Body of pancreas (tissue), 4 donors: ENCODE results near the gene DCP1A. TPM values are rescaled to one million over a fixed set of nuclear protein-coding genes. Genes with fewer than 3 reads are reported as not detected.

Experiments used
- ATAC-seq: fragments of 150-250 bp; one replicate; pipeline ENCODE4 v1.9.1; 2016
- DNase-seq, 4 donors: peaks; one replicate each; pipeline ENCODE4 v3.0.0-alpha.2; 2019
- H3K27ac ChIP-seq, 4 donors: fragments of 200-600 bp; sonication (generic); 1 replicate in 3 of 4; 2 replicates in 1 of 4; pipeline versions ENCODE4 v1.5.1 to v1.6.1; 2016 to 2019; ENCODE audit warnings: mild to moderate bottlenecking in 1 of 4, mixed read lengths in 1 of 4, moderate library complexity in 1 of 4
- H3K27me3 ChIP-seq, 2 donors: fragments of 200-600 bp; sonication (generic); one replicate each; pipeline ENCODE4 v1.6.0; 2016; ENCODE audit warnings: mild to moderate bottlenecking in 1 of 2
- H3K36me3 ChIP-seq, 2 donors: fragments of 200-600 bp; sonication (generic); replicated peaks in 1 of 2; 2 replicates each; pipeline ENCODE4 v1.5.1; 2016; ENCODE audit warnings: low read depth in 2 of 2; ENCODE audit not compliant: insufficient read depth in 1 of 2
- H3K4me1 ChIP-seq: fragments of 200-600 bp; sonication (generic); one replicate; pipeline ENCODE4 v1.6.0; 2016
- H3K4me3 ChIP-seq, 2 donors: fragments of 200-600 bp; sonication (generic); 1 replicate in 1 of 2; 2 replicates in 1 of 2; pipeline ENCODE4 v1.5.1; 2016 to 2019
- H3K9me3 ChIP-seq, 3 donors: fragments of 200-600 bp; sonication (generic); 1 replicate in 2 of 3; 2 replicates in 1 of 3; pipeline ENCODE4 v1.5.1; 2016
- POLR2A ChIP-seq, 3 donors: fragments of 450-650 bp; IDR thresholded peaks; one replicate each; pipeline ENCODE4 v1.6.1; 2016; ENCODE audit warnings: antibody characterized with exemption in 3 of 3, mild to moderate bottlenecking in 2 of 3
- WGBS, 2 donors: methylation state at CpG; one replicate each; pipeline ENCODE4 v1.1.5; 2017; 5-methylcytosine and 5-hydroxymethylcytosine counted together
- intact Hi-C: fragments of 100-400 bp; cut with DNase I; formaldehyde crosslinking; loops from one replicate; pipeline ENCODE4 v1.15.1; 2023
- total RNA-seq, 2 donors: library from RNA; depleted of rRNA; stranded (reverse); fragments of >200 nt; gene quantifications; one replicate each; pipeline ENCODE4 v1.1.0, GENCODE V29; 2016
- TF ChIP-seq, protein P1 (sequence below), 7 experiments: fragments of 450-650 bp in 4 of 7; fragments of 200-600 bp in 3 of 7; sonication (generic) in 3 of 7; IDR thresholded peaks; one replicate each; pipeline ENCODE4 v1.5.1; 2016 to 2019; ENCODE audit warnings: antibody characterized with exemption in 7 of 7

Gene DCP1A
- total RNA-seq, 2 donors from 2014 or later: 11.9 to 21.8 TPM

DNA sequence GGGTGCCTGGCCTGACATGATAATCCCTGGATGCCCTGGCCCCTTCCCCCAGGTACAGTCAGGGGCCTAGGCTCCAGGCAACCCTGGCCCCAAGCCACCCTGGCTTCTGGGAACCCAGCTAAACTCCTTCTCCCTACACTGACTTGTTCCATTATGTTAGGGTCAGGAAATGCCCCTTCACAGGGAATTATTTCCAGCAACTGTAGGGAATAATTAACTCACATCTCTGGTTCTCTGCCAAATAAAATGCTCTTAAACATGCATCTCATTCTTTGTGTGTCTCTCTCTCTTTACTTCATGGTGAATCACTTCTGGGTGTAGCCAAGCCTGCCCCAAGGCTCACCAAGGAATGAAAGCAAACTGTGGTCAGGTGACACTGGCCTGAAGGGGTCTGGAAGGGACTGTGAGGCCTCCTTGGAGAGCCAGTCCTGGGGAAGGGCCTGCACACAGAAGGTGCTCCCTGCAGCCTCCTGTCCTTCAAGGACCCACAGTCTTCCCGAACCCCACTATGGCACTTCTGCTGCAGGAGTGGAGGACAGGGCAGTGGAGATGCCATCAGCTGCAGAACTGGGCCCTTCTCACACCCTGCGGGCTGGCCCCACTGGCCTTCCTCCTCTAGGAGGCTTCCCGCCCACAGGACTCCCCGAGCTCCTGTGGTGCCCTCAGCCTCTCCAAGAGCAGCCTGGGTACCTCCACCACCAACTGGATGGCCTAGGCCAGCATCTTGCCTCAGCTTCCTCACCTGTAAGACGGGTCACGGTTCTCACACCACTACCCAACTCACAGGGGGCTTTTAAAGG, 109.1 kb downstream of the DCP1A start:
- DNase-seq (peak in 3 of 4 donors; percentile 62 to 64 (median 64)), ATAC-seq (peak; percentile 68)
- Histone ChIP-seq H3K4me3 (no peak overlapping the region), H3K27me3 (no peaks in the 10 kb centered on the region), H3K36me3 (peaks cover 5 to 13% of the 10 kb centered on the region in 2 donors), H3K9me3 (no peaks in the 10 kb centered on the region), H3K4me1 (peaks cover 71% of the 10 kb centered on the region), H3K27ac (peak overlapping the region; percentile 30 to 79 (median 65))
- intact Hi-C loops: no loop called here
- WGBS, 2 donors: 67 to 72% methylated on average over 6 of the region's 6 CpGs
- TF ChIP-seq POLR2A (IDR thresholded peaks at IDR 0.05): no peak
- TF ChIP-seq, protein P1, sequence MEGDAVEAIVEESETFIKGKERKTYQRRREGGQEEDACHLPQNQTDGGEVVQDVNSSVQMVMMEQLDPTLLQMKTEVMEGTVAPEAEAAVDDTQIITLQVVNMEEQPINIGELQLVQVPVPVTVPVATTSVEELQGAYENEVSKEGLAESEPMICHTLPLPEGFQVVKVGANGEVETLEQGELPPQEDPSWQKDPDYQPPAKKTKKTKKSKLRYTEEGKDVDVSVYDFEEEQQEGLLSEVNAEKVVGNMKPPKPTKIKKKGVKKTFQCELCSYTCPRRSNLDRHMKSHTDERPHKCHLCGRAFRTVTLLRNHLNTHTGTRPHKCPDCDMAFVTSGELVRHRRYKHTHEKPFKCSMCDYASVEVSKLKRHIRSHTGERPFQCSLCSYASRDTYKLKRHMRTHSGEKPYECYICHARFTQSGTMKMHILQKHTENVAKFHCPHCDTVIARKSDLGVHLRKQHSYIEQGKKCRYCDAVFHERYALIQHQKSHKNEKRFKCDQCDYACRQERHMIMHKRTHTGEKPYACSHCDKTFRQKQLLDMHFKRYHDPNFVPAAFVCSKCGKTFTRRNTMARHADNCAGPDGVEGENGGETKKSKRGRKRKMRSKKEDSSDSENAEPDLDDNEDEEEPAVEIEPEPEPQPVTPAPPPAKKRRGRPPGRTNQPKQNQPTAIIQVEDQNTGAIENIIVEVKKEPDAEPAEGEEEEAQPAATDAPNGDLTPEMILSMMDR (IDR thresholded peaks at IDR 0.05): no peak

DNA sequence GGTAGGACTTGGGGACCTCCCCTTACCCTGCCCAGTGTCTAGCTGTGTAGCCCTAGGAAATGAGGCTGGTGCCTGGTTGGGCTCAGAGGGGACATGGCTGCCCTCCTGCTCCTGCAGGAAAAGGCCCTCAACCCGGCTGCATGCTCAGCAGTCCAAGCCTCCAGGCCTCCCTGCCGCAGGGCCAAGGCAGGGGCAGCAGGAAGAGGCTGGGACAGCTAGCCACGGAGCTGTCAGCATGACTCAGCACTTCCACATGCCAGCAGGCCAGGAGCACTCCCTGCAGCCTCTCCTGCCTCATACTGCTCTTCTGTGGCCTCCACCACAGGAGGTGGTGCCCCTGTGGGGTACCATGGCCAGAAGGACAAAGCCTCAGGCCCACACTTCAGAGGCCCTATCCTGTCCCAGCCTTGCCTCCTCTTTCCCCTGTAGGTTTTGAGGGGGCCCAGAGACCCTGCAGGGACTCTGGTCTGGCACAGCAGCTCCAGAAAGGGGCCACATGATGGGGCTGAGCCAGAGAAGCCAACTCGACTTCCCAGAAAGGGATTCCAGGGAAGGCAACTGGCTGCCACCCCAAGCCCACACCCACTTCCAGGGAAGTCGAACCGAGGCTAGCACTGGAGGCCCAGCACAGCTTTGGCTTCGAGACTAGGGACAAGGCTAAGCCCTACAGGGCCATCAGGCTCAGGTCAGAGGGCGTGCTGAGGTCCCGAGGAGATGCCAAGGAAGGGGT, 111.1 kb downstream of the DCP1A start:
- peak; percentile 60 to 82 (median 75) for DNase-seq
- H3K4me1 ChIP-seq: peaks cover 51% of the 10 kb centered on the region
- WGBS, 2 donors: 62 to 93% methylated on average over 2 to 9 of the region's 9 CpGs
- H3K9me3 ChIP-seq: no peaks in the 10 kb centered on the region
- H3K27ac ChIP-seq: peak overlapping the region; percentile 18 to 78 (median 32)
- no peak overlapping the region for H3K4me3 ChIP-seq
- peak; percentile 74 for ATAC-seq
- intact Hi-C loops: no loop called here
- TF ChIP-seq POLR2A (IDR thresholded peaks at IDR 0.05): no peak
- TF ChIP-seq, protein P1 (IDR thresholded peaks at IDR 0.05): no peak
- no peaks in the 10 kb centered on the region for H3K27me3 ChIP-seq
- peaks cover 5 to 22% of the 10 kb centered on the region in 2 donors for H3K36me3 ChIP-seq

DNA sequence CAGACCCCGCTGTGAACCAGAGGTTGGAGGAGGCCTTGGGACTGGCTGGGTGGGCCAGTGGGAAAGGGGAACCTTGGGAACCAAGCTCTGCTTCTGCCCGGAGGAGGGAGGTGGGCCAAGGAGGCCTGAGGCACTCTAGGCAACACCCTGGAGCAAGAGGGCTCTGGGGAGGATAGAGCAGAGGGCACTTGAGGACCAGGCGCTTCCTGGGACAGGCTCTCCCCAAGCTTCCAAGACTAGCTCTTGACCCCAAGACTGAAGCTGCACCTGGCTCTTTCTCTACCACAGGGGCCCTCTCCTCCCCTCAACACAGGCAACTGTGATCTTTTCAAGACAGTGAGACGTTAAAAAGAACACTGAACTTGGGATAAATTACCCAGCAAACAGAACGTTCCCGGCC, 111.8 kb downstream of the DCP1A start:
- peak overlapping the region in 1 of 4 donors; percentile 29 for H3K27ac ChIP-seq
- 67 to 86% methylated on average over 5 to 6 of the region's 6 CpGs for WGBS, 2 donors
- H3K27me3 ChIP-seq: no peaks in the 10 kb centered on the region
- intact Hi-C loops: no loop called here
- no peaks in the 10 kb centered on the region for H3K9me3 ChIP-seq
- peaks cover 44% of the 10 kb centered on the region for H3K4me1 ChIP-seq
- peaks cover 2 to 25% of the 10 kb centered on the region in 2 donors for H3K36me3 ChIP-seq
- ATAC-seq: no peak
- H3K4me3 ChIP-seq: no peak overlapping the region
- no peak for DNase-seq
- TF ChIP-seq, protein P1 (IDR thresholded peaks at IDR 0.05): no peak
- TF ChIP-seq POLR2A (IDR thresholded peaks at IDR 0.05): no peak

DNA sequence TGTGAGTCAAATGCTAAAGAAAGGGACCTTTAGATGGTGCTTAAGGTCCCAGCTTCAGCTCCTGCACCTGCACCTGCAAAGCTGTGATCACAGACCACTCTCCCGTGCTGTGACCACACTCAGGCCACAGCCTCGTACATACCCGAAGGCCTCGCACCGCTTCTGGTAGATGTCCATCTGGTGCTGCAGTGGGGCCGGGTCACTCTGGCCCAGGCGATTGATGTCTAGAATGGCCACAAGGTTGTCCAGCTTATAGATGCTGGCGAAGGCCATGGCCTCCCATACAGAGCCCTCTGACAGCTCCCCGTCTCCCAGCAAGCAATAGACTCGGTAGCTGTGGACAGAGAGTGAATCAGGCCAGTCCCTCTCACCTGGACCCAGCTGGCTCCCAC, 112.5 kb downstream of the DCP1A start:
- DNase-seq (no peak), ATAC-seq (no peak)
- intact Hi-C loops: no loop called here
- Histone ChIP-seq H3K36me3 (peaks cover 0 to 31% of the 10 kb centered on the region in 2 donors), H3K27ac (no peak overlapping the region), H3K9me3 (no peaks in the 10 kb centered on the region), H3K4me1 (peaks cover 39% of the 10 kb centered on the region), H3K4me3 (no peak overlapping the region), H3K27me3 (no peaks in the 10 kb centered on the region)
- WGBS, 2 donors: 97 to 98% methylated on average over 9 to 10 of the region's 10 CpGs
- TF ChIP-seq, protein P1 (IDR thresholded peaks at IDR 0.05): no peak
- no peak for TF ChIP-seq POLR2A (IDR thresholded peaks at IDR 0.05)
